Measurements from ENCODE around the gene MAP4K5. TPM values are rescaled to one million over a fixed set of nuclear protein-coding genes. Genes with fewer than 3 reads are reported as not detected.
A peak's percentile ranks its signal among the peaks of the same experiment; 100 is the strongest.

MAP4K5 gene
- total RNA-seq, 1 experiment from 2014 or later = 42.8 TPM

GRCh38 chr14:50559990-50560930 lies 27.9 kb upstream of the MAP4K5 start, which contains the start of gene ATL1 (continued):
- TF ChIP-seq USF1 (CRISPR knock-in tag; IDR thresholded peaks at IDR 0.05) (peak; percentile 28; the same call in 1 of the 2 replicates), ATF6 (CRISPR knock-in tag; IDR thresholded peaks at IDR 0.05) (no peak), ZNF219 (CRISPR knock-in tag; IDR thresholded peaks at IDR 0.05; ENCODE audit: borderline replicate concordance) (no peak; the same call in 1 of the 2 replicates), HMGA2 (CRISPR knock-in tag; IDR thresholded peaks at IDR 0.05) (0 out of 2 replicates have a peak, but pooled peaks have one; percentile 22), ZNF263 (CRISPR knock-in tag; IDR thresholded peaks at IDR 0.05; ENCODE audit: low read depth) (no peak; the same call in 1 of the 2 replicates), ATF1 (CRISPR knock-in tag; IDR thresholded peaks at IDR 0.05) (no peak), NFE2L1 (CRISPR knock-in tag; IDR thresholded peaks at IDR 0.05) (no peak), TEAD1 (CRISPR knock-in tag; IDR thresholded peaks at IDR 0.05) (peak; percentile 37), NFYB (CRISPR knock-in tag; conservative IDR thresholded peaks at IDR 0.05; ENCODE audit: low read depth) (0 out of 2 replicates have a peak, but pooled peaks have one; percentile 12), HMGXB4 (CRISPR knock-in tag; IDR thresholded peaks at IDR 0.05) (peak; percentile 95), RORB (CRISPR knock-in tag; IDR thresholded peaks at IDR 0.05) (no peak), FOXP4 (CRISPR knock-in tag; IDR thresholded peaks at IDR 0.05) (peak; percentile 65; the same call in 1 of the 2 replicates), MYBL2 (CRISPR knock-in tag; IDR thresholded peaks at IDR 0.05) (0 out of 2 replicates have a peak, but pooled peaks have one; percentile 67), E2F4 (CRISPR knock-in tag; IDR thresholded peaks at IDR 0.05; ENCODE audit: borderline replicate concordance, low read depth) (0 out of 2 replicates have a peak, but pooled peaks have one; percentile 14), E2F5 (CRISPR knock-in tag; IDR thresholded peaks at IDR 0.05) (peak; percentile 56; the same call in 1 of the 2 replicates), ZBTB43 (CRISPR knock-in tag; IDR thresholded peaks at IDR 0.05) (peak; percentile 87; the same call in 1 of the 2 replicates), CDX4 (CRISPR knock-in tag; IDR thresholded peaks at IDR 0.05; ENCODE audit: borderline replicate concordance) (no peak), CREB1 (CRISPR knock-in tag; IDR thresholded peaks at IDR 0.05) (no peak), FOXP1 (CRISPR knock-in tag; IDR thresholded peaks at IDR 0.05; ENCODE audit: borderline replicate concordance) (peak; percentile 69), CTCF (IDR thresholded peaks at IDR 0.05) (no peak), ATF2 (CRISPR knock-in tag; IDR thresholded peaks at IDR 0.05; ENCODE audit: borderline replicate concordance, low read depth) (no peak), PRRX2 (CRISPR knock-in tag; IDR thresholded peaks at IDR 0.05) (no peak)
